H4 (cell line): ENCODE data around the gene SEC14L2. TPM values are rescaled to one million over a fixed set of nuclear protein-coding genes. Genes with fewer than 3 reads are reported as not detected.

Experiments used
- DNase-seq: peaks from one replicate; pipeline ENCODE4 v3.0.0-alpha.2; 2015; ENCODE audit warnings: low spot score
- total RNA-seq: library from RNA; depleted of rRNA; stranded (reverse); fragments of >200 nt; shearing (Covaris generic); gene quantifications from 2 replicates; pipeline ENCODE4 v1.2.3, GENCODE V29; 2014

The SEC14L2 gene
- total RNA-seq, 1 experiment from 2014 or later, result 7.8 TPM

DNA sequence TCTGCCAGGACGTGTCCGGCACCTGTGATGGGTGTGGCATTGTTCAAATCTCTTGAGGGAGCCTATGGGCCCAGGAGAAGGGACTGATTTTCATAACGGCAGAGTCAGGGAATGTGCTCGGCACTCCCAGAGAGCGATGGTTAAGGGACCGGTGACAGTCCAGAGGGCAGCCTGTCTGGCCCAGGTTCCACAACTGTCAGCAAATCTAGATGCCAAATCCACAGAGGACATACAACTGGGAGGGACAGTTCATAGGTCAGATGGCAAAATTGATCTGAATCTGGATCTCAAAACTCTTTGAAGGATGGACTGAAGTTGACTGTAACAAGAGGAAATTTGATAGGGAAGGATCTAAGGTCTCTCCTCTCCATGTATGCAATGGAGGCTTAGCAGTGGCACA, 7.5 kb downstream of the SEC14L2 start:
- no peak for DNase-seq

DNA sequence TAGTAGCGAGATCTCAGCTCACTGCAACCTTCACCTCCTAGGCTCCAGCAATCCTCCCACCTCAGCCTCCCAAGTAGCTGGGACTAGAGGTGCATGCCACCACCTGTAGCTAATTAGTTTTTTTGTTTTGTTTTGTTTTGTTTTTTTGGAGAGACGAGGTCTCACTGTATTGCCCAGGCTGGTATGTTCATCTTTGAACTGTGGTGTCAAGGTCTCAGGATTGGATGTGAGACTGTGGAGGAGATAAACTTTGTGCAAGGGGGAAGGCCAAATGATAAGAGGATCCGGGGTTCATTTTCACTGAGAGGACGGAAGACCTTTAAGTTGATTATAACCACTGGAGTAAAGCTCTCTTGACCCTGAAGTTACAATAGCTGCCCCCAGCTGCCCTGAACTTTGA, 8.9 kb downstream of the SEC14L2 start:
- DNase-seq, result no peak

DNA sequence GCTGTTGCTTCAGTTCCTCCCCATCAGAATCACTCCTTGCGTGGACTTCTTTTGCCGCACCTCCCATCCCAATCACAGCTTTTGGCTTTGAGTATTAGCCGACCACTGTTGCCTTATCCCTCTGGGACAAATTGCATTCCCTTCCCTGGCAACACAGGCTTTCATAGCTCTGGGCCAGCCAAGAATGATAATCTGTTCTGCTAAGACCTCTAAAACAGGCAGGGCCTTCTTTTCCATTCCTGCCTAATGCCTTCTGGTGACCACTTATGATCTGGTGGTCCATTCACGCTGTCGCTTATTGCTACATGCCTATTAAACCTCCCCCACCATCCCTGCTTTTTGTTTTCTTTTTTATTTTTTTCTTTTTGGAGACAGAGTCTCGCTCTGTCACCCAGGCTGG, 9.6 kb downstream of the SEC14L2 start:
- no peak for DNase-seq

DNA sequence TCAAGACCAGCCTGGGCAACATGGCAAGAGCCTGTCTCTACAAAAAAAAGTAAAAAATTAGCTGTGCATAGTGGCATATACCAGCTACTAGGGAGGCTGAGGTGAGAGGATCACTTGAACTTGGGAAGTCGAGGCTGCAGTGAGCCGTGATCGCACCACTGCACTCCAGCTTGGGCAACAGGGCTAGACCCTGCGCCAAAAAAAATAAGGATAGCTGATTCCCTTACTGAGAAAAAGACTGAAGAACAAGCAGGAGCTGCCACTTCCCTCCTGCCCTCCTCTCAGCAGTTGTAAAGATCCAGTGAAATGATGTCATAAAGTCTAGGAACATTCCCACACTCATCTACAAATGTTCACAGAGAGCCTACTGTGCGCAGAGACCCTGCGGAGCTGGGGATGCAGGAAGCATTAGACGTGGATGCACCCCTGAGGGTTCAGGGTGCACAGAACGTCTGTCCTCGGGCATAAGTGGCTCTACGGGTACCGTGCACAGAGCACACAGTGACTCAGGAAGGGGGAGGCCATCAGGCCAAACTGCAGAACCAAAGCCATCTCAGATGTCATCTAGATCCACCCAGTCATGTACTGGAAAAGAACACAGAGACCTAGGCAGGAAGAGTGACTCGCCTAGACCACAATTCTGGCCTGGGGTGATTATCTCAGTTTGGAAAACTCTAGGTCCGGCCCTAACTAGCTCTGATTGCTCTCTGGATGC, 11.7 kb downstream of the SEC14L2 start:
- peak; percentile 55 for DNase-seq

DNA sequence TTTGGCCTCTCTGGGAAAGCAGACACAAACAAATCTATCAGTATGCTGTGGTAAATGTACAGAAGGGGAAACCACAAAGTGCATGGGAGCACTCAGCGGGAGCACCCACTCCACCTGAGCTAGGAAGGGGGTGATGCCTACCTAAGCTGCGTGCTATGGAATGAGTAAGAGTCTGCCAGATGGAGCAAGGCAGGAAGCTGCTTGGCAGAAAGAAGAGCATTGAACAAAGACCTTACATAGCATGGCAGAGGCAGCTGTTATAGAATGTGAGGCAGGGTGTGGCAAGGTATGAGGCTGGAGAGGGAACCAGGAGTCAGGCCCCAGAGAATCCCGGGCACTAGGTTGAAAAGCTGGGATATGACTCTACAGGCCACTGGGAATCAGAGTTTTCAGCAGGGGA, 15.0 kb downstream of the SEC14L2 start:
- DNase-seq, result no peak

DNA sequence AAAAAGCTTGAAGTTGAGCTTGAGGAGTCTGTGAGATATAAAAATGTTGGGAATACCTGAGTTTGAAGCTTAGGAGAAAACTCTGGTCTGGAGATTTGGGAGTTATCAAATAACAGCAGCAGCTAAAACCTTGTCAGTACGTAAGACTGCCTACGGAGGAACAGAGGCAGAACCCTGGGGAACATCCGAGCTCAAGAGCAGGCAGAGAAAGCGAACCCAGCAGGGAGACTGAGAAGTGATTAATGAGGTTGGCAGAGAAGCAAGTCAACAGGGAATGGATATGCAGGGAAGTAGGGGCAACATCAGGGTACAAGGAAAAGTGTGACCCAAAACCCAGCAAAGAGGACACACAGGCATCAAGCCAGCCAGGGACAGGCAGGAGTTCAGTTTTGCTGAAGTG, 16.2 kb downstream of the SEC14L2 start:
- DNase-seq, result no peak

DNA sequence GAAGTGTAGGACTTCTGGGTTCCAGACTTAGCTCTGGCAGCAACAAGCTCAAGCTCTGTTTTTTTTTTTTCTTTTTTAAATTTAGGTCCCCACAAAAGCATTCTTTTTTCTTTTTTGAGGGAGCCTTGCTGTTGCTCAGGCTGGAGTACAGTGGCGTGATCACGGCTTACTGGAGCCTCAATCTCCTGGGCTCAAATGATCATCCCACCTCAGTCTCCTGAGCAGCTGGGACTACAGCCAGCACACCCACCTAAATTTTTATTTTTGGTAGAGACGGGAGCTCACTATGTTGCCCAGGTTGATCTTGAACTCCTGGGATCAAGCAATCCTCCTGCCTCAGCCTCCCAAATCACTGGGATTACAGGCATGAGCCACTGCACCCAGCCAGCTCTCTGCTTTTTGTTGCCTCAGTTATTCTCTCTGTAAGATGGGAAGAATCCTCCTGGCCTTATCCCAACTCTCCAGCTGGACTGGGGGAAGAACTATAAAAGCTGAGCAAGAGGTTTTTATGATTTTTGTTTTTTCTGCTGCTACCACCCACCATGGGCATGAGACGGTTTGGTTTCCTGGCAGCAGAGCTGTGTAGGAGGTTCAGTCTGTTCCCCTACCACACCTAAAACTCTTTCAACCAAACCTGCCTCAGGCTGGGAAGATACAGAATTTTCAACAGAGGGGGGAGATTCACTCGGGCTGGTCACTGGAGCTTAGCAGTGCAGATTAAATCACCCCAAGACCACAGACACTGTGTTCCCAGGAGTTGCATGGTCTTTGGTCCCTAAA, 17.1 kb downstream of the SEC14L2 start:
- DNase-seq, result no peak

DNA sequence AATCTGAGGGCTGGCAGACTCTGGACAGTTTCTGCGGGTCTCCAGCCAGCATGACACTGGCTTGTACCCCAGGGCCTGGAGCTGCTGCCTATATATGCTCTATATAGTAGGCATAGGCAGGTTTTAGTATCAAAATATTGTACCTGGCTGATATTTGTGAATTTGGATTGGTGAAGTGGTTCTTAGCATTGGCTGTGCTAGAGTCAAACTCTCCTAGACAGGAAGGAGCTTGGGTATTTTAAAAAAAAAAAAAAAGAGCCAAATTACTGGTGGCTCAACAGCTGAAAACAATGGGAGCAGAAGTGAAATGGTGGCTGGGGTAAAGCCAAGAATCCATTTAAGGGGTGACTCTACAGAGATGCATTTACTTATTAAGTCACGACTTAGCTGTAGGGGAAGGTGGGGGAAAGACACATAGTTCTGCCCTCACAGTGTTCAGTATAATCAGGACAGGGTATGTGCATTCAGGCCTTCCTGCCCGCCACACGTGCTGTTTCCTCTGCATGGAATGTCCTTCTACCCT, 17.8 kb downstream of the SEC14L2 start:
- no peak for DNase-seq

DNA sequence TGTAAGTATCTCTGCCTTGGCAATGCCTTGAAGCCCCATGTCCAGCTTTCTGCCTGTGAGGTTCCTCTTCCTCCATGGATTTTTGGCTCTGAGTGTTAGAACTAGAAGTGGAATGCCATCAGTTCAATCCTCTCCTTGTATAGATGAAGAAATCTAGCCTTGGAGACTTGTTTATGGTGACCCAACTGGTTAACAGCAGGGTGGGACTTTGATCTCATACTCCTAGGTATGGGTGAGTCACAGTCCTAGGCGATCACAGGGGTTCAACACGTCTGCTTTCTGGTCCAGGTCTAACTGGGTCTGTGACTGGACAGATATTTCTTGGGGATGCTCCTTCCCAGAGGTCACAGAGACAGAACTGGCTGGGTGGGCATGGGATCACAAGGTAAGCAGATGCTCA, 19.6 kb downstream of the SEC14L2 start:
- DNase-seq, result no peak

DNA sequence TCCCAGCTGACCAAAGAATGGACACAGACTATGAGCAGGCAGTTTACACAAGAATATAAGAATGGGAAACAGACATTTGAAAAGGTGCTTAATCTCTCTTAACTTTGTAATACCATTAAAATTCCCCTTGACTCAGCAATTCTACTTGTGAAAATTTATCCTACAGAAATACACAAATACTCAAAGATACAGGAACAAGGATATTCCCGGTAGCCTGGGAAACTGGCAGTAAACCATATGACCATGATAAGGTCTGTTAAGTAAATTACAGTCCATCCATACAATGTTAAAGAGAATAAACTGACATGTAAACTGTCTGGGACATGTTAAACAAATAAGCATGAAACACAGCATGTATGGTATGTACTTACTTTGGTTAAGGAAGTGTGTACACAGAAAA, 20.0 kb downstream of the SEC14L2 start:
- no peak for DNase-seq

DNA sequence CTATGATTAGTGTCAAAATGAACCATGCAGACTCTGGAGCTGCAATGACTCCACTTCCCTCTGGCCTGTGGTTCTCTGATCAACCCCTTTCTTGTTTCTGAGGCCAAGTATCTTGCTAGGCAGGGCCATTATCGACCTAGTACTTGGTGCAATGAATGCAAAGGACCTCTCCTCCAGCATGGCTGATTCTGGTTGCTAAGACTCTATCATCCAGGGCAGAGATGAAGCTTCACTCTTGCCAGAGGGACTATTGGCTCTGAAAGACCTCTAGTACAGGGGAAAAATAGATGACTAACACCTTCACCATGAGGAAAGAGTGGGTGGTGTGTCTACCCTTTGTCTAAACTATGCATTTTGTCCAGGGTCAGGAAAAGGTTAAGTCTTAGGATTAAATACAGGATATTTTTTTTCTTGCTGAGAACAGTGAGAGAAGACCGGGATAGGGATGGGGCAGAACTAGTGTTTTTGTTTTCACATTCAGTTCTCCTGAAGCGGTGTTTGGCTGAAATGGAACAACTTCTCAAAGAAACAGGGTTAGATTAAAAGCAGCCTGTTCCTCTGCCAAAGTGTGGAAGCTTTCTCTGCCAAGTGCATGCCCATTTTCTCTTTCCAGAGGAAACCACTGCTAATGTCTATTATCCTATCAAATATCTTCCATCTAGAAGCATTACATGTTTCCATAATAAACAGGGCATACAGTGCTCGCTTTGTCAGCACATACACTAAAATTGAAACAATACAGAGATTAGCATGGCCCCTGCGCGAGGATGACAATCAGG, 23.7 kb downstream of the SEC14L2 start:
- peak; percentile 35 for DNase-seq

DNA sequence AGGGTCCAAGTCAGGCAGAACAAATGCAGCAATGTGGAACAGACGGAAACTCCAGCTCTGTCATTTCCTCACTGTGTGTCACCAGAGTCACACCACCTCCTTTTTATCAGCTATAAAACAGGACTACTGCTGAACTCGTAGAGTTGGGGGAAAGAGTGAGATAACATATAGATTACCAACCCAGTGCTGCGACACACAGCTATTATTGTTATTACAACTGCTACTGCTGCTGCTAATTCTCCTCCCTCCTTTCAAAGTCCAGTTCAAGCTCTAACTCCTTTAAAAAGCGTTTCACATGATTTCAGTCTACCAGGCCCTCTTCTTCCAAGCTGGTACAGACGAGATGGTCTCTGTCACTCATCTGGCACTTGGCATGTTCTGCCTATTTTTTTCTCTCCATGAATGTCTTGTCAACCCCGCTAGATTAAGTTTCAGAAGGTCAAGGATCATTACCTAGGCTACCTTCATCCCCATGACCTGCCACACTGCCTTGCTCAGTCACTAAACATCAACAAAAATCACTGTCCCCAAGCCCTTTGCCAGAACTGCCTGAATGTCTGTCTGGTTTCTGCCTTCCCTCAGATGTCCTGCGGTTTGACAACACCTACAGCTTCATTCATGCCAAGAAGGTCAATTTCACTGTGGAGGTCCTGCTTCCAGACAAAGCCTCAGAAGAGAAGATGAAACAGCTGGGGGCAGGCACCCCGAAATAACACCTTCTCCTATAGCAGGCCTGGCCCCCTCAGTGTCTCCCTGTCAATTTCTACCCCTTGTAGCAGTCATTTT, 25.1 kb downstream of the SEC14L2 start:
- no peak for DNase-seq

DNA sequence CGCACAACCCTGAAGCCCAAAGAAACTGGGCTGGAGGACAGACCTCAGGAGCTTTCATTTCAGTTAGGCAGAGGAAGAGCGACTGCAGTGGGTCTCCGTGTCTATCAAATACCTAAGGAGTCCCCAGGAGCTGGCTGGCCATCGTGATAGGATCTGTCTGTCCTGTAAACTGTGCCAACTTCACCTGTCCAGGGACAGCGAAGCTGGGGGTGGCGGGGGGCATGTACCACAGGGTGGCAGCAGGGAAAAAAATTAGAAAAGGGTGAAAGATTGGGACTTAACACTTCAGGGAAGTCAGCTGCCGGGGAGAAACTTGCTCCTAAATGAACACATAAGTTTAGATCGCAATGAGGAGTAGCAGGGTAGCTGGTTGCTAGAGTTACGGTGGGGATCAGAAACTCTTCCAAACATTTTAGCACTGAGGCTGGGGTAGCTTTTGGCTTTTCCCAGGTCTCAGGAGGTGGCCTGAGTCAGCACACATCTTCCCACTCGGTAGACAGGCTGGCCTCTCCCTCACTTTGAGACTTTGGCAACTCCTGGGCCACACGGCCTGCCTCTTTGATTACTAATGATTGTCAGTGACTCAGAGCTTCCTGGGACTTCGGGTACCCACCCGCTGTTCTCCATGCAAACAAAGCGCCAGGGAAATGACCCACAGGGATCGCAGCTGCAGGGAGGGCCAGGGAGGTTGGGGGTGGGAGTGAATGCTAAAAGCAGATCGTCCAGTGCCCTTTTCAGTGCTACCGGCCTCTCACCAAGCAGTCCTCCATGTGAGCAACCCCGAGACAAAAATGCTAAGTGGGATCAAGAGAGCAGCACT, 25.9 kb downstream of the SEC14L2 start:
- DNase-seq, result peak; percentile 83

DNA sequence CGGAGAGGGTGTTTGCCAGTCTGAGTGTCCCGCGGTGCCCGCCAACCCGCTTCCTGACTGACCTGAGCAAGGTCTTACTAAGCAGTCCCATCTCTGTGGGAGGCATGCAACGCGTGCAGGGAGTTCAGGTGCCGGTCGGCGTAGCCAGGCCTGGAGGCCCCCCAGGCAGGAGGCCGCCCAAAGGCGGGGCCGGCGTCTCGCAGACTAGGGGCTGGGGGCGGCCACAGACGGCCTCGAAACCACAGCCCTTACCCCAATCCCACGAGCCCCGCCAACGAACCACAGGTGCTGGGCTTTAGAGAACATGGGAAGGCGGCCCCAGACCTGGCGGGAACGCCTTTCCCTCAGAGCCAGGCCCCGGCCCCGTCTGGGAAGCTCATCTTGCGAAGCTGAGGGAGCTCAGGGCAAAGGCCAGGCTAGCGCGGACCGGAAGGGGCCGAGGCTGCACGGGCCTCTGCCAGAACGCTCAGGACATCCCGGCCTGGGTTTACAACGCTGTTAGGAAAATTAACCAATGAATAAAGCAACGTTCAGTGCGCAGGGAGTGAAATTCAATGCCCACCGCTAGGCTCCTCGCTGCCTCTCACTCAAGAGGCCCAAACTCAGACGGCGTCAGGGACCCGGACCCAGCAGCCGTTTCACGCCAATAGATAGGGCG, 26.6 kb downstream of the SEC14L2 start:
- DNase-seq, result peak; percentile 56

DNA sequence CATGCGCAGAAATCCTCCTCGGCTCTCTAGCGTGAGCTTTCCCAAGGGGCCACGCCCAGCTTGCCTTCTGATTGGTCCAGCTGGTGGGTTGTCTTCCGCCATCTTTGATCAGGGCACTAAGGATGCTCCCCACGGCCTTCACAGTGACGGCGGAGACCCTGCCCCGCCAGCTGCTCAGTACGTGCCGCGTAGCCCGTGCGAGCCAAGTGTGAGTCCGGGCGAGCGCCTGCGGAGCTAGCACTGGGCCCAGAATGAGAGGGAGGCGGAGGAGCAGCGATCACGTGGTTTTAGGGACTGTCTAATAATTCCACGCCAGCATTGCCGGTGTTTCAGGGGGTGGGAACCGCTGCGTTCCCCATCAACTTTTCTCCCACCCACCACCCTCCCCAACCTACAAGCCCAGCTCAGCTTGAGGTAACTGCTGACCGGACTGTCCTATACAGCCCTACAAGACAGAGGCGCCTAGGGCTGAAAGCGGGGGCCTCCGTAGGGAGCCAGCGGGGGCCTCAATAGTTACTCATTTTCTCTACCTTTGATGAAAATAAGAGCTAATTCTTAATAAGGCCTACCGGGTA, 27.2 kb downstream of the SEC14L2 start:
- DNase-seq, result peak; percentile 97

DNA sequence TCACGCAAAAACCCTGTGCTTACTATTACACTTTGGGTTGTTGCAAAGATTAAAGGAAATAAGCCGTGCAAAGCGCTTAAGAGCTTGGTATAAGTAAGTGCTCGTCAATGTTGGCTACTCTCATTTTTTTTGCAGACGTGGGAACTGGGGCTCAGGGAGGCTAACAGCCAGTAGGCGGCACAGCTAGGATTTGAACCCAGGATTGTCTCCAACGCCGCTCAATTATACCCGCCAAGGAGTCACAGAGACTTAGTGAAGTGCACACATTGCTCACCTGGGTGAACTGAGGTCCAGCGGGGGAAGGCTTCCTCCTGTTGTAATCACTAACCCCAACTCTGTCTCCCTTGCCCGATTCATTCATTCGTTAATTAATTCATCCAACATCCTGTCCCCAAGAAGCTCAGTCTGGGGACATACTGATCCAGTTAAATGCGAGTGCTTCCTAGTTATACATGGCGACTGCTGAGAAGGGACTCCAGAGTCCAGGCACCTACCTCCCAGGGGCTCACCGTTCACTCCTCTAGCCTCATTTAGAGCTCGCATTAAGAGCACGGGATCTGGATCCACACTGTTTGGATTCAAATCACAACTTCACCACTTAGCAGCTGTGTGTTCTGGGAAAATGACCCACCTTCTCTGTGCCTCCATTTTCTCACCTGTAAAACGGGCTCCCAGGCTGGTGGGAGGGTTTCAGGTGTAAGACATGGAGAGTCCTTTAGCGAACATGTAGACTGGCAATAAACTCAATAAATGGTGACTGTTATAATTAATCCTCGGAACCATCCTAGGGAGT, 27.9 kb downstream of the SEC14L2 start:
- no peak for DNase-seq

DNA sequence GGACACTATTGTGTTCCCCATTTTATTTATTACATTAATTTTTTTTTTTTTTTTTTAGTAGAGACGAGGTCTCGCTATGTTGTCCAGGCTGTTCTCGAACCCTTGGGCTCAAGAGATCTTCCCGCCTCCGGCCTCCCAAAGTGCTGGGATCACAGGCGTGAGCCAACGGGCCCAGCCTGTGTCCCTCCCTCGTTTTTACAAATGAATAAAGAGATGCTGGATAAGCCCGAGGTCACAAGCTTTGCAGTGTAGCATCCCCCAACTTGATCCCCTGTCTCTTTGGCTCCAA, 28.5 kb downstream of the SEC14L2 start:
- DNase-seq, result no peak

DNA sequence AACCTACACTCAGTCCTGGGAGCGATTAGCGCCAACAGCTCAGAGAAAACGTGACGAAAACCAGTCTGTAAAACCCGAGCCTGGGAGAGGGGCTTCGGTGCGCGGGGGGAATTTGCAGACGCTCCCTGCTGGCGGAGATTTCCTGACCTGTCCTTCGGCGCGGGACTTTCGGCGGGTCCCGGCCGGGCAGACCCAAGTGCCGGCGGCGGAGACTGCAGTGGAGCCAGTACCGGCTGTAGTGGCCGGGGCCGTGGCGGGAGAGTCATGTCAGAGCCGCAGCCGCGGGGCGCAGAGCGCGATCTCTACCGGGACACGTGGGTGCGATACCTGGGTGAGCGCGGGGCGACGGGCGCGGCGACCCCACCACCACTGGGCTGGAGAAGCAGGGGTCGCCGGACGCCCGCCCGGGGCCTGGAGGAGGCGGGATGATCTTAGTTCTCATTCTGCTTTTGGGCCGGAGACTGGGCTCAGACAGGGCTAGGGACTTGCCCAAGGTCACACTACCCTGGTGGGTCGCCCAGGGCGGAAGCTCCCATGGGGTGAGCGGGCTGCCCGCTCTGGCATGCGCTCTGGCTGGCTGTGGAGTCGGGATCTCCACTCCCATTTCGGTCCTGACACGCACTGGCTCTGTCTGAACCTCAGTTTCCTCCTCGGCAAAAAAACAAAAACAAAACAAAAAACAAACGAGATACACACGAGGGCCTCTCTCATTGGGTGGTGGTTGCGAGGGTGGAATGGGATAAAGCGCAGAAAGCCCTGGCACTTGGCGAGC, 29.0 kb downstream of the SEC14L2 start, which contains the start of gene MTFP1:
Gene MTFP1 (plus strand): TSS at position 153 of the 772 bp plus-strand sequence. CDS start 112 bp downstream, at position 265.
- peak; percentile 23 for DNase-seq
